PFSK-1 (cell line): ENCODE data around the gene RIT2. TPM values are rescaled to one million over a fixed set of nuclear protein-coding genes. Genes with fewer than 3 reads are reported as not detected.

Source experiments
- FOXP2 ChIP-seq: optimal IDR thresholded peaks from 2 replicates; pipeline ENCODE3; 2011; ENCODE audit warnings: borderline replicate concordance, control low read depth, inconsistent platforms; ENCODE audit not compliant: insufficient read depth; ENCODE audit errors: extremely low read length, extremely low read depth
- POLR2AphosphoS5 ChIP-seq: IDR thresholded peaks from 2 replicates; pipeline ENCODE4 v1.6.1; 2012; ENCODE audit warnings: low read depth, mild to moderate bottlenecking, control low read depth, low read length, moderate library complexity
- REST ChIP-seq, 2 experiments: IDR thresholded peaks; 2 replicates each; pipeline versions ENCODE4 v1.6.1 to v1.8.0; 2011 to 2012; ENCODE audit warnings: low read depth in 2 of 2, low read length in 2 of 2, control low read depth in 1 of 2, inconsistent platforms in 1 of 2, mild to moderate bottlenecking in 1 of 2, moderate library complexity in 1 of 2; ENCODE audit not compliant: insufficient read depth in 1 of 2
- SIN3A ChIP-seq: IDR thresholded peaks from 2 replicates; pipeline ENCODE4 v1.6.1; 2012; ENCODE audit warnings: mild to moderate bottlenecking, low read length, moderate library complexity, borderline replicate concordance; ENCODE audit not compliant: insufficient read depth
- TAF1 ChIP-seq: IDR thresholded peaks from 2 replicates; pipeline ENCODE4 v1.6.1; 2012; ENCODE audit warnings: low read length, control low read depth, borderline replicate concordance; ENCODE audit not compliant: insufficient read depth
- polyA plus RNA-seq: library from polyadenylated mRNA; unstranded; fragments of >200 nt; gene quantifications from one replicate; pipeline ENCODE4 v1.2.1, GENCODE V29; 2012; ENCODE audit warnings: low read depth, missing spikeins; ENCODE audit not compliant: insufficient read length

RIT2 gene
- polyA plus RNA-seq, result not detected

- no peak for TF ChIP-seq SIN3A
Observed at GRCh38 chr18:43115076-43115921, at the start of gene RIT2. RIT2 (minus strand) TSS chr18:43115685.

- TF ChIP-seq REST (IDR thresholded peaks at IDR 0.05; ENCODE audit: insufficient read depth in 1 of 2, low read depth in 2 of 2, low read length in 2 of 2) (no peak), TAF1 (no peak), SIN3A (no peak), POLR2AphosphoS5 (no peak), FOXP2 (no peak)
Observed at GRCh38 chr18:43161528-43161927, 46.0 kb upstream of the RIT2 start.

- TF ChIP-seq SIN3A, result no peak
- TF ChIP-seq TAF1, result no peak
- no peak for TF ChIP-seq REST (IDR thresholded peaks at IDR 0.05; ENCODE audit: insufficient read depth in 1 of 2, low read depth in 2 of 2, low read length in 2 of 2)
- TF ChIP-seq POLR2AphosphoS5, result no peak
- TF ChIP-seq FOXP2, result no peak
Observed at GRCh38 chr18:43160509-43160908, 45.0 kb upstream of the RIT2 start.

GRCh38 chr18:43159926-43160325, 44.4 kb upstream of the RIT2 start:
- TF ChIP-seq TAF1, result no peak
- TF ChIP-seq REST (IDR thresholded peaks at IDR 0.05; ENCODE audit: insufficient read depth in 1 of 2, low read depth in 2 of 2, low read length in 2 of 2), result no peak
- TF ChIP-seq POLR2AphosphoS5, result no peak
- TF ChIP-seq FOXP2, result no peak
- TF ChIP-seq SIN3A, result no peak

GRCh38 chr18:43159086-43159770, 43.7 kb upstream of the RIT2 start:
- no peak for TF ChIP-seq SIN3A
- TF ChIP-seq TAF1, result no peak
- TF ChIP-seq REST (IDR thresholded peaks at IDR 0.05; ENCODE audit: insufficient read depth in 1 of 2, low read depth in 2 of 2, low read length in 2 of 2), result no peak
- TF ChIP-seq FOXP2, result no peak
- TF ChIP-seq POLR2AphosphoS5, result no peak
